Upper lobe of left lung (tissue), 4 donors: ENCODE data around the gene ZNF747.

Experiments
- CTCF ChIP-seq, 6 experiments: fragments of 450-650 bp in 4 of 6; fragments of 200-600 bp in 2 of 6; sonication (generic) in 2 of 6; IDR thresholded peaks; one replicate each; pipeline ENCODE4 v1.5.1; 2016 to 2019; ENCODE audit warnings: antibody characterized with exemption in 6 of 6
- EP300 ChIP-seq, 4 donors: sonication (generic); formaldehyde crosslinking; IDR thresholded peaks; one replicate each; pipeline ENCODE4 v1.5.1; 2017; ENCODE audit warnings: antibody characterized with exemption in 4 of 4, control low read depth in 2 of 4
- POLR2A ChIP-seq, 4 donors: fragments of 450-650 bp; IDR thresholded peaks; one replicate each; pipeline ENCODE4 v1.5.1; 2016 to 2017; ENCODE audit warnings: antibody characterized with exemption in 4 of 4, mild to moderate bottlenecking in 2 of 4
- POLR2AphosphoS5 ChIP-seq, 2 donors: sonication (generic); formaldehyde crosslinking; IDR thresholded peaks; one replicate each; pipeline ENCODE4 v1.5.1; 2017; ENCODE audit warnings: antibody characterized with exemption in 2 of 2

GRCh38 chr16:30482366-30482765 is 52.3 kb downstream of the ZNF747 start:
- TF ChIP-seq POLR2AphosphoS5 (IDR thresholded peaks at IDR 0.05) = no peak
- TF ChIP-seq CTCF (IDR thresholded peaks at IDR 0.05) = no peak
- TF ChIP-seq POLR2A (IDR thresholded peaks at IDR 0.05) = no peak
- TF ChIP-seq EP300 (IDR thresholded peaks at IDR 0.05) = no peak
